Measurements from ENCODE around the gene SACM1L. TPM values are rescaled to one million over a fixed set of nuclear protein-coding genes. Genes with fewer than 3 reads are reported as not detected.
"Not testable (repeated sequence)": the region's sequence is repeated elsewhere in the genome, so short reads cannot be mapped to it uniquely, and the experiment has no call there.

SACM1L gene
- total RNA-seq, 1 experiment from 2014 or later = 61.8 TPM

DNA sequence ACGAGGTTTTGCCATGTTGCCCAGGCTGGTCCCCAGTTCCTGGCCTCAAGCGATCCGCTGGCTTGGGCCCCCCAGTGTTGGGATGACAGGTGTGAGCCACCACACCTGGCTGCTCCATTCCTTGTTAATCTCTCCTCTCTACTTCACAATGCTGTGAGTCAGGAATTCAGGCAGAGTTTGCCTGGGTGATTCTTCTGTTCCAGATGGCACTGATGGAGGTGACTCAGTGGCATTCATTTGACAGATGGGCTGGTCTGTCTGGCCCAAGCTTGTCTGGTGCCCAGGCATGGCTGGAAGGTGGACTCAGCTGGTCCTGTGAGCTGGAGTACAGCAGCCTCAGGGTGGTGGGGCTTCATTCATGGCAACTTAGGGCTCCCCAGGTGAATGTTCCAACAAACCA, 63.9 kb downstream of the SACM1L start:
- no peaks in the 10 kb centered on the region for H3K9me3 ChIP-seq (ENCODE audit: low read length)
- no peaks in the 10 kb centered on the region for H3K9me2 ChIP-seq (replicated peaks; ENCODE audit: insufficient read depth, low read length)
- no peaks in the 10 kb centered on the region for H4K20me1 ChIP-seq (ENCODE audit: insufficient read depth, low read depth, low read length)
- H3K79me2 ChIP-seq (ENCODE audit: low read length) = no peaks in the 10 kb centered on the region
- no peak overlapping the region for H3K27ac ChIP-seq (ENCODE audit: low read length)
- H3K4me1 ChIP-seq (ENCODE audit: low read length) = no peaks in the 10 kb centered on the region
- H3K4me2 ChIP-seq (ENCODE audit: low read depth, low read length, poor library complexity, severe bottlenecking) = no peak overlapping the region
- no peak overlapping the region for H2AFZ ChIP-seq (ENCODE audit: low read length)
- H3K4me3 ChIP-seq (ENCODE audit: low read length) = no peak overlapping the region
- no peaks in the 10 kb centered on the region; the same call in 1 of the 2 replicates for H3K36me3 ChIP-seq (ENCODE audit: insufficient read depth, low read length)
- H3K27me3 ChIP-seq (ENCODE audit: low read length) = no peaks in the 10 kb centered on the region
- no peak for DNase-seq
- no peak overlapping the region for H3K9ac ChIP-seq (ENCODE audit: low read length)

GRCh38 chr3:45754461-45754860, 65.3 kb downstream of the SACM1L start:
- Histone ChIP-seq H3K4me3 (ENCODE audit: low read length) (no peak overlapping the region), H3K9me2 (replicated peaks; ENCODE audit: insufficient read depth, low read length) (no peaks in the 10 kb centered on the region), H3K4me2 (ENCODE audit: low read depth, low read length, poor library complexity, severe bottlenecking) (no peak overlapping the region), H3K9me3 (ENCODE audit: low read length) (no peaks in the 10 kb centered on the region), H3K4me1 (ENCODE audit: low read length) (no peaks in the 10 kb centered on the region), H4K20me1 (ENCODE audit: insufficient read depth, low read depth, low read length) (no peaks in the 10 kb centered on the region), H2AFZ (ENCODE audit: low read length) (no peak overlapping the region), H3K27ac (ENCODE audit: low read length) (no peak overlapping the region), H3K79me2 (ENCODE audit: low read length) (no peaks in the 10 kb centered on the region), H3K36me3 (ENCODE audit: insufficient read depth, low read length) (no peaks in the 10 kb centered on the region; the same call in 1 of the 2 replicates), H3K27me3 (ENCODE audit: low read length) (no peaks in the 10 kb centered on the region), H3K9ac (ENCODE audit: low read length) (no peak overlapping the region)
- DNase-seq = no peak

DNA sequence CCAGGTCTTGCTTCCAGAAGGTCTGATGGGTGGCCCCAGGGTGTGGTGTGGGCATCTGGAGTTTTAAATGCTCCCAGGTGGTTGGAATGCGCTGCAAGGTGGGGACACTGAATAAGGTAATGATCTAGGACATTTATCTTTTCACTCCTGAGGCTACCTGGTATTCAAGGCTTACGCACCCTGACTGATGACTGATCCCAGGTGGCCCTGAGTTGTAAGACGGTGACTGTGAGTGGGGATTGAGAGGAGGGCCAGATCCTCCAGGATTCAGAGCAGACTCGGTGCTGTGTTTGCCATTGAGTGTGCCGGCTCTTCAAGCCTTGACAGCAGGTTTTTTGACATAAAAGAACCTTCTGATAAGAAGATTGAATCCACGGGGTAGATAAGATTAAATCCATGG, 66.9 kb downstream of the SACM1L start:
- H3K9ac ChIP-seq (ENCODE audit: low read length) = no peak overlapping the region
- no peaks in the 10 kb centered on the region for H3K4me1 ChIP-seq (ENCODE audit: low read length)
- no peak overlapping the region for H3K27ac ChIP-seq (ENCODE audit: low read length)
- DNase-seq = no peak
- H3K79me2 ChIP-seq (ENCODE audit: low read length) = no peaks in the 10 kb centered on the region
- H2AFZ ChIP-seq (ENCODE audit: low read length) = no peak overlapping the region
- H3K4me2 ChIP-seq (ENCODE audit: low read depth, low read length, poor library complexity, severe bottlenecking) = no peak overlapping the region
- H4K20me1 ChIP-seq (ENCODE audit: insufficient read depth, low read depth, low read length) = no peaks in the 10 kb centered on the region
- H3K4me3 ChIP-seq (ENCODE audit: low read length) = no peak overlapping the region
- no peaks in the 10 kb centered on the region for H3K9me2 ChIP-seq (replicated peaks; ENCODE audit: insufficient read depth, low read length)
- no peaks in the 10 kb centered on the region for H3K9me3 ChIP-seq (ENCODE audit: low read length)
- no peaks in the 10 kb centered on the region; the same call in 1 of the 2 replicates for H3K36me3 ChIP-seq (ENCODE audit: insufficient read depth, low read length)
- H3K27me3 ChIP-seq (ENCODE audit: low read length) = no peaks in the 10 kb centered on the region

DNA sequence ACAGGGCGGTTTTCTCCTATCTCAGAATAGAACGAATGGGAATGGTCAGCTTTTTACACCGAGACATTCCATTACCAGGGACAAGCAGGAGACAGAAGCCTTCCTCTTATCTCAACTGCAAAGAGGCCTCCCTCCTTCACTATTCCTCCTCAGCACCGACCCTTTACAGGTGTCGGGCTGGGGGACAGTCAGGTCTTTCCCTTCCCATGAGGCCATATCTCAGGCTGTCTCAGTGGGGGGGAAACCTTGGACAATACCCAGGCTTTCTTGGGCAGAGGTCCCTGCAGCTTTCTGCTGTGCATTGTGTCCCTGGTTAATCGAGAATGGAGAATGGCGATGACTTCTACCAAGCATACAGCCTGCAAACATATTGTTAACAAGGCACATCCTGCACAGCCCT, 67.9 kb downstream of the SACM1L start:
- not testable (repeated sequence) for H3K79me2 ChIP-seq (ENCODE audit: low read length)

DNA sequence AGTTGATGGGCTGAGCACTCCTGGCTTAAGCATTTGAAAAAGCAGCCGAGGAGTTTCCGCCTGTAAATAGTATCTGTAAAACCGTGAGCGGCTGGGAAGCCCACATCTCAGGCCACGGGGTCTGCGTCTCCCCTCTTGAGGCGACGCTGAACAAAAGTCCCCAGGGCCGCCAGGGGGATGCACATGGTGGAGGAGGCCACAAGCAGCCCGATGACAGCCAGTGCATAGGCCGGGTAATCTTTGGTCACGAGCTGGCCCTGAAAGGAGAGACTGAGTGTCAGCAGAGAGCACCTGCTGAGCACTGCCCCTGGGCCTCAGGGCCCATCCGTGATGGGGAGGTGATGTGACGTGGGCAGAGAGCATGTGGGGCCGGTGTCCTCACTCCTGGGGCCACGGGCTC, 69.7 kb downstream of the SACM1L start:
- H3K36me3 ChIP-seq (ENCODE audit: insufficient read depth, low read length) = no peaks in the 10 kb centered on the region
- H3K79me2 ChIP-seq (ENCODE audit: low read length) = no peaks in the 10 kb centered on the region
- H3K4me1 ChIP-seq (ENCODE audit: low read length) = no peaks in the 10 kb centered on the region
- no peaks in the 10 kb centered on the region for H4K20me1 ChIP-seq (ENCODE audit: insufficient read depth, low read depth, low read length)
- H2AFZ ChIP-seq (ENCODE audit: low read length) = no peak overlapping the region
- H3K27ac ChIP-seq (ENCODE audit: low read length) = no peak overlapping the region
- H3K27me3 ChIP-seq (ENCODE audit: low read length) = no peaks in the 10 kb centered on the region
- no peak overlapping the region for H3K9ac ChIP-seq (ENCODE audit: low read length)
- no peaks in the 10 kb centered on the region for H3K9me2 ChIP-seq (replicated peaks; ENCODE audit: insufficient read depth, low read length)
- H3K4me3 ChIP-seq (ENCODE audit: low read length) = no peak overlapping the region
- no peaks in the 10 kb centered on the region for H3K9me3 ChIP-seq (ENCODE audit: low read length)
- DNase-seq = no peak
- no peak overlapping the region for H3K4me2 ChIP-seq (ENCODE audit: low read depth, low read length, poor library complexity, severe bottlenecking)

More for the DNA sequence above, 67.9 kb downstream of the SACM1L start:
- H3K9ac ChIP-seq (ENCODE audit: low read length); H3K4me1 ChIP-seq (ENCODE audit: low read length); H3K4me3 ChIP-seq (ENCODE audit: low read length); H3K27me3 ChIP-seq (ENCODE audit: low read length); H3K4me2 ChIP-seq (ENCODE audit: low read depth, low read length, poor library complexity, severe bottlenecking); H2AFZ ChIP-seq (ENCODE audit: low read length); H3K27ac ChIP-seq (ENCODE audit: low read length); H3K9me3 ChIP-seq (ENCODE audit: low read length); H4K20me1 ChIP-seq (ENCODE audit: insufficient read depth, low read depth, low read length); H3K36me3 ChIP-seq (ENCODE audit: insufficient read depth, low read length); DNase-seq; H3K9me2 ChIP-seq (replicated peaks; ENCODE audit: insufficient read depth, low read length): not testable (repeated sequence)

DNA sequence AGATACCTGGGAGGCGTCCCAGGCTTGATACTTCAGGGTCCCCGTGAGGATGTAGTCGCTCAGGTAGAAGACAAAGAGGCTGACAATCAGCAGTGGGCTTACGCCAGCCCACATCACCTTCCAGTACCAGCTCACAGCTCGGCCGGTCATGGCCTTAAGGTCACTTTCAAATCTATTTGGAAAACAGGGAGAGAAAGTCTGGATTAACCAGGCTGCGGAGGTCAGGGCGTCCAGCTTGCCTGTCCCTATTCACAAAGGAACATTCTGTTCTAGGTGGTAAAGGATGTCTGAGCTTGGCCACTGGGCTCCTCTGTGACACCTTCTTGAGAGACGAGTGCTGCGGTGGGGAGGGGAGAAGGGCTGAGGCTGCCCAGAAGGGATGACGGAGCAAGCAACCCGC, 70.7 kb downstream of the SACM1L start:
- Histone ChIP-seq H3K9me2 (replicated peaks; ENCODE audit: insufficient read depth, low read length) (no peaks in the 10 kb centered on the region), H3K36me3 (ENCODE audit: insufficient read depth, low read length) (no peaks in the 10 kb centered on the region), H4K20me1 (ENCODE audit: insufficient read depth, low read depth, low read length) (no peaks in the 10 kb centered on the region), H3K9me3 (ENCODE audit: low read length) (no peaks in the 10 kb centered on the region), H2AFZ (ENCODE audit: low read length) (no peak overlapping the region), H3K27ac (ENCODE audit: low read length) (no peak overlapping the region), H3K4me2 (ENCODE audit: low read depth, low read length, poor library complexity, severe bottlenecking) (no peak overlapping the region), H3K79me2 (ENCODE audit: low read length) (no peaks in the 10 kb centered on the region), H3K27me3 (ENCODE audit: low read length) (no peaks in the 10 kb centered on the region), H3K9ac (ENCODE audit: low read length) (no peak overlapping the region), H3K4me3 (ENCODE audit: low read length) (no peak overlapping the region), H3K4me1 (ENCODE audit: low read length) (no peaks in the 10 kb centered on the region)
- DNase-seq = no peak

DNA sequence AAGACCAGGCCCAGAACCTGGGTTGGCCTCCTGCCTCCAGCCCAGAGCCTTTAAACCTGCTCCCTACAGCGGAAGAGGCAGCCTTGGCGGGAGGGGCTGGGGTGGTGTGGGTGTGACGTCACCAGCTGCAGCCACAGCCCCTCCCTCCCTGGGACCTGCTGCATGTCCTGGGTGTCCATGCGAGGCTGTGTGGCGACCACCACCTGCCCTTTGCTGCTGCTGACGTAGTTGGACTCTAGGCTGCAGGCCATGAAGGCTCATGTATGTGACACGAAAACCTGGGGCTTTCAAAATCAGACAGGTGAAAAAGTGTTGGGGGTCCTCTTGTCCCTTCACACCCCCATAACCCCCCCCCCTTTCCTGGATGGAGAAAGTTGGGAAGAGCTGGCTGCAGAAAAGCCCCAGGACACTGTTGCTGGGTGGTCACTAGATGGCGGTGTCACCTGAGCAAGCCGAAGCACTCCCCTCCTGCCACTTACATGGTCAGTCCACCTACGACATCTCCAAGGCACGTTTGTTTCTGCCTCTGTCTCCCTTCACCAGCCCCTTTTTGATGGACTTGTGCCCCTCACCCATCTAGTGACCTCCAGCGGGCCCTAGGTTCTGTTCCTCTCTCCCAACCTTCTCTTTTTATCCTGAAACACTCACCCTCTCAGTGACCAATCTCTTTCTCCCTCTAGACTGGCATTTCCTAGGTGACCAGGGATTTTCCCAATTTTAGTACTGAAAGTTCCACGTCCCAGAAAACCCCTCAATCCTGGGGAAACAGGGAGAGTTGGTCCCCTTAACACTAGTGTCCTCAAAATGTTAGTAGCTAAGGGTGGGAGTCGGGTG, 71.9 kb downstream of the SACM1L start:
- H3K9me3 ChIP-seq (ENCODE audit: low read length) = no peaks in the 10 kb centered on the region
- H3K27ac ChIP-seq (ENCODE audit: low read length) = no peak overlapping the region
- no peak overlapping the region for H3K4me3 ChIP-seq (ENCODE audit: low read length)
- no peaks in the 10 kb centered on the region for H3K27me3 ChIP-seq (ENCODE audit: low read length)
- no peaks in the 10 kb centered on the region for H3K4me1 ChIP-seq (ENCODE audit: low read length)
- H3K4me2 ChIP-seq (ENCODE audit: low read depth, low read length, poor library complexity, severe bottlenecking) = no peak overlapping the region
- DNase-seq = peak; percentile 71
- H3K9ac ChIP-seq (ENCODE audit: low read length) = no peak overlapping the region
- H3K9me2 ChIP-seq (replicated peaks; ENCODE audit: insufficient read depth, low read length) = no peaks in the 10 kb centered on the region
- no peaks in the 10 kb centered on the region for H3K79me2 ChIP-seq (ENCODE audit: low read length)
- no peak overlapping the region for H2AFZ ChIP-seq (ENCODE audit: low read length)
- H3K36me3 ChIP-seq (ENCODE audit: insufficient read depth, low read length) = no peaks in the 10 kb centered on the region
- H4K20me1 ChIP-seq (ENCODE audit: insufficient read depth, low read depth, low read length) = no peaks in the 10 kb centered on the region

GRCh38 chr3:45761831-45762230, 72.6 kb downstream of the SACM1L start:
- Histone ChIP-seq H3K79me2 (ENCODE audit: low read length) (no peaks in the 10 kb centered on the region), H3K27me3 (ENCODE audit: low read length) (no peaks in the 10 kb centered on the region), H2AFZ (ENCODE audit: low read length) (no peak overlapping the region)

More at GRCh38 chr3:45761831-45762230, 72.6 kb downstream of the SACM1L start:
- no peak for DNase-seq
- Histone ChIP-seq H3K27ac (ENCODE audit: low read length) (no peak overlapping the region), H3K9me2 (replicated peaks; ENCODE audit: insufficient read depth, low read length) (no peaks in the 10 kb centered on the region), H3K4me1 (ENCODE audit: low read length) (no peaks in the 10 kb centered on the region), H4K20me1 (ENCODE audit: insufficient read depth, low read depth, low read length) (no peaks in the 10 kb centered on the region), H3K9me3 (ENCODE audit: low read length) (no peaks in the 10 kb centered on the region), H3K4me2 (ENCODE audit: low read depth, low read length, poor library complexity, severe bottlenecking) (no peak overlapping the region), H3K9ac (ENCODE audit: low read length) (no peak overlapping the region), H3K36me3 (ENCODE audit: insufficient read depth, low read length) (no peaks in the 10 kb centered on the region), H3K4me3 (ENCODE audit: low read length) (no peak overlapping the region)
